CD4-positive, alpha-beta T cell (primary cell): Measurements from ENCODE around the gene ZNF135. TPM values are rescaled to one million over a fixed set of nuclear protein-coding genes. Genes with fewer than 3 reads are reported as not detected.

Experiments used
- ATAC-seq: fragments of 200-7000 bp; cut with Tn5 transposase; one replicate; pipeline ENCODE4 v1.10.0; 2022; ENCODE audit warnings: mild to moderate bottlenecking; ENCODE audit not compliant: poor library complexity
- CTCF ChIA-PET: fragments of 350-600 bp; sonication (Branson Sonifier 250); formaldehyde crosslinking; loops from one replicate; lab custom pipeline; 2021; ENCODE audit warnings: antibody characterized with exemption, inconsistent platforms; lab: Charles Lee
- POLR2A ChIA-PET: fragments of 350-600 bp; sonication (Branson Sonifier 250); formaldehyde crosslinking; loops from one replicate; lab custom pipeline; 2021; ENCODE audit warnings: antibody characterized with exemption, inconsistent platforms; lab: Charles Lee
- DNase-seq, 14 experiments: peaks; one replicate each; pipeline ENCODE4 v3.0.0-alpha.2; 2013 to 2020; ENCODE audit warnings: mixed read lengths in 2 of 14
- H3K27ac ChIP-seq, 2 donors: one replicate each; pipeline versions ENCODE4 v1.5.1 to v1.7.0; 2013; ENCODE audit warnings: low read length in 2 of 2, low read depth in 1 of 2, mild to moderate bottlenecking in 1 of 2
- H3K27me3 ChIP-seq, 2 experiments: 1 replicate in 1 of 2; 2 replicates in 1 of 2; pipeline versions ENCODE4 v1.6.1 to v1.7.0; 2013; ENCODE audit warnings: low read length in 2 of 2, control low read depth in 1 of 2, mild to moderate bottlenecking in 1 of 2, moderate library complexity in 1 of 2; ENCODE audit not compliant: insufficient read depth in 2 of 2, control insufficient read depth in 1 of 2
- H3K36me3 ChIP-seq: one replicate; pipeline ENCODE4 v1.6.1; 2013; ENCODE audit warnings: low read length, control low read depth; ENCODE audit not compliant: insufficient read depth
- H3K4me1 ChIP-seq: one replicate; pipeline ENCODE4 v1.6.1; 2013; ENCODE audit warnings: low read length, control low read depth; ENCODE audit not compliant: insufficient read depth
- H3K4me3 ChIP-seq: one replicate; pipeline ENCODE4 v1.5.1; 2013; ENCODE audit warnings: mild to moderate bottlenecking, low read length, moderate library complexity
- H3K9me3 ChIP-seq, 2 experiments: 1 replicate in 1 of 2; 2 replicates in 1 of 2; pipeline versions ENCODE4 v1.6.1 to v1.7.0; 2013; ENCODE audit warnings: low read length in 2 of 2, mild to moderate bottlenecking in 2 of 2, control low read depth in 1 of 2, moderate library complexity in 1 of 2; ENCODE audit not compliant: control insufficient read depth in 1 of 2, insufficient read depth in 1 of 2
- H3K27ac Mint-ChIP-seq: one replicate; pipeline ENCODE4 v1.8.0; 2020; ENCODE audit warnings: mixed read lengths
- H3K27me3 Mint-ChIP-seq: one replicate; pipeline ENCODE4 v1.8.0; 2021; ENCODE audit warnings: mixed read lengths
- H3K36me3 Mint-ChIP-seq: one replicate; pipeline ENCODE4 v1.8.0; 2021; ENCODE audit warnings: low read depth, mixed read lengths
- H3K4me1 Mint-ChIP-seq: one replicate; pipeline ENCODE4 v1.8.0; 2021; ENCODE audit warnings: low read depth, mixed read lengths
- H3K4me3 Mint-ChIP-seq: one replicate; pipeline ENCODE4 v1.8.0; 2020; ENCODE audit warnings: mild to moderate bottlenecking, mixed read lengths
- H3K9me3 Mint-ChIP-seq: one replicate; pipeline ENCODE4 v1.8.0; 2020; ENCODE audit warnings: mixed read lengths
- CTCF ChIP-seq: fragments of 200-600 bp; IDR thresholded peaks from one replicate; pipeline ENCODE4 v1.8.0; 2022; ENCODE audit warnings: antibody characterized with exemption, mild to moderate bottlenecking
- intact Hi-C, 2 experiments: fragments of 100-400 bp; cut with DNase I in 1 of 2; cut with micrococcal nuclease in 1 of 2; formaldehyde crosslinking; loops; one replicate each; pipeline versions ENCODE4 v1.15.1 to v1.9.0; 2023 to 2025; cut with DNase I, micrococcal nuclease
- total RNA-seq, 174 experiments: library from RNA in 2 of 174; stranded (reverse) in 2 of 174; gene quantifications; one replicate each; pipeline ENCODE4 v1.2.3 and lab custom pipeline; 2021 to 2026

ZNF135 gene
- total RNA-seq, 2 experiments from 2014 or later: 1.2 to 1.4 TPM

DNA sequence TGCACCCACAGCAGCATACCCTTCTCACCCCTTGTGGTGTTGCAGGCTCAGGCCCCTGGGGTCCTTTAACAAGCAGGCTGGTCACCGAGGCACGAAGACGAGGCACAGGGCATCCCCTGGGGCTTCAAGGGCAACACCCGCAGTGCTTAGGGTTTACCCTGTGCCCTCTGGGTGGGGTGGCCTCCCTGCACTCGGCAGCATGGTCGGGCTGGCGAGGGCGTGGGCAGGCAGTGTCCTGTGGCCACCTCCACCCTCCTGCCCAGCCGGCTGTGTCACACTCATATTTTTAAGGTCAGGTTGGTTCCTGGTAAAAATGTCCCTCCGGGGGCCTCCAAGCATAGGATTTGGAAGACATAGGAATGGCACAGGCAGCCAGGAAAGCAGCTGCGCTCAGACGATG is 11.4 kb upstream of the ZNF135 start:
- POLR2A ChIA-PET: no interaction called here
- Mint-ChIP-seq H3K4me1 (no peaks in the 10 kb centered on the region), H3K9me3 (peaks cover 24% of the 10 kb centered on the region), H3K4me3 (no peak overlapping the region), H3K36me3 (peaks cover 27% of the 10 kb centered on the region), H3K27ac (no peak overlapping the region), H3K27me3 (no peaks in the 10 kb centered on the region)
- intact Hi-C loops: no loop called here
- CTCF ChIA-PET: no interaction called here
- no peaks in the 10 kb centered on the region for H3K27me3 ChIP-seq
- H3K4me1 ChIP-seq: no peaks in the 10 kb centered on the region
- no peaks in the 10 kb centered on the region for H3K36me3 ChIP-seq
- TF ChIP-seq CTCF: no peak
- no peak overlapping the region for H3K4me3 ChIP-seq
- peaks cover 64 to 95% of the 10 kb centered on the region in 2 experiments for H3K9me3 ChIP-seq
- no peak overlapping the region for H3K27ac ChIP-seq
- DNase-seq (no peak), ATAC-seq (no peak)

GRCh38 chr19:58052256-58052655 is 6.8 kb upstream of the ZNF135 start:
- H3K9me3 Mint-ChIP-seq: peaks cover 17% of the 10 kb centered on the region
- peaks cover 0 to 8% of the 10 kb centered on the region in 2 experiments for H3K27me3 ChIP-seq
- CTCF ChIA-PET: no interaction called here

GRCh38 chr19:58053480-58054156 is 5.5 kb upstream of the ZNF135 start:
- Histone ChIP-seq H3K4me1 (peaks cover under 1% of the 10 kb centered on the region), H3K36me3 (no peaks in the 10 kb centered on the region), H3K27me3 (peaks cover 0 to 19% of the 10 kb centered on the region in 2 experiments), H3K4me3 (no peak overlapping the region), H3K27ac (no peak overlapping the region), H3K9me3 (peaks cover 72 to 94% of the 10 kb centered on the region in 2 experiments)
- DNase-seq: no peak
- peaks cover 1% of the 10 kb centered on the region for H3K4me1 Mint-ChIP-seq
- no peak overlapping the region for H3K4me3 Mint-ChIP-seq
- H3K27ac Mint-ChIP-seq: no peak overlapping the region
- ATAC-seq: no peak
- H3K9me3 Mint-ChIP-seq: peaks cover 15% of the 10 kb centered on the region
- no peak for TF ChIP-seq CTCF
- POLR2A ChIA-PET: no interaction called here
- intact Hi-C loops: no loop called here
- CTCF ChIA-PET: no interaction called here
- H3K27me3 Mint-ChIP-seq: peaks cover 22% of the 10 kb centered on the region
- H3K36me3 Mint-ChIP-seq: peaks cover 39% of the 10 kb centered on the region

More at GRCh38 chr19:58052256-58052655, 6.8 kb upstream of the ZNF135 start:
- peaks cover 39% of the 10 kb centered on the region for H3K36me3 Mint-ChIP-seq
- Histone ChIP-seq H3K27ac (no peak overlapping the region), H3K4me1 (no peaks in the 10 kb centered on the region), H3K36me3 (no peaks in the 10 kb centered on the region), H3K9me3 (peaks cover 60 to 95% of the 10 kb centered on the region in 2 experiments), H3K4me3 (no peak overlapping the region)
- POLR2A ChIA-PET: no interaction called here
- no peaks in the 10 kb centered on the region for H3K4me1 Mint-ChIP-seq
- DNase-seq (no peak), ATAC-seq (no peak)
- no peak for TF ChIP-seq CTCF
- intact Hi-C loops: no loop called here
- H3K4me3 Mint-ChIP-seq: no peak overlapping the region
- no peak overlapping the region for H3K27ac Mint-ChIP-seq
- H3K27me3 Mint-ChIP-seq: peaks cover 18% of the 10 kb centered on the region
